K562 (cell line): ENCODE data around the gene DBNDD1. TPM values are rescaled to one million over a fixed set of nuclear protein-coding genes. Genes with fewer than 3 reads are reported as not detected.

ENCODE experiments used
- ASH1L ChIP-seq: fragments of 450-650 bp; IDR thresholded peaks from 2 replicates; pipeline ENCODE4 v1.6.1; 2018; ENCODE audit warnings: borderline replicate concordance, mild to moderate bottlenecking, low read depth; ENCODE audit not compliant: partially characterized antibody
- ATF3 ChIP-seq, 2 experiments: fragments of 450-650 bp in 1 of 2; sonication (generic) in 1 of 2; formaldehyde crosslinking in 1 of 2; IDR thresholded peaks in 1 of 2; conservative IDR thresholded peaks in 1 of 2; 2 replicates each; pipeline versions ENCODE4 v1.6.1 to v1.8.1; 2016 to 2023; ENCODE audit warnings: mild to moderate bottlenecking in 2 of 2, moderate library complexity in 2 of 2, inconsistent platforms in 1 of 2, missing genetic modification reagents in 1 of 2
- ATF6 ChIP-seq: sonication (generic); formaldehyde crosslinking; IDR thresholded peaks from 2 replicates; pipeline ENCODE4 v1.4.0; 2020; ENCODE audit warnings: mild to moderate bottlenecking, missing genetic modification reagents
- CHAMP1 ChIP-seq: fragments of 450-650 bp; IDR thresholded peaks from 2 replicates; pipeline ENCODE4 v1.6.1; 2016; ENCODE audit warnings: mild to moderate bottlenecking
- CREM ChIP-seq: IDR thresholded peaks from 2 replicates; pipeline ENCODE4 v1.6.1; 2014; ENCODE audit warnings: antibody characterized with exemption, low read depth
- ERF ChIP-seq: fragments of 450-650 bp; formaldehyde crosslinking; IDR thresholded peaks from 2 replicates; pipeline ENCODE4 v1.4.0; 2020; ENCODE audit warnings: mild to moderate bottlenecking, mixed read lengths
- IFI16 ChIP-seq: fragments of 250-450 bp; sonication (Bioruptor Pico); IDR thresholded peaks from 2 replicates; pipeline ENCODE4 v2.1.2; 2022; ENCODE audit warnings: mild to moderate bottlenecking, inconsistent platforms
- KDM2B ChIP-seq: fragments of 250-450 bp; sonication (Bioruptor Pico); IDR thresholded peaks from 2 replicates; pipeline ENCODE4 v1.8.0; 2021; ENCODE audit warnings: mild to moderate bottlenecking, moderate library complexity
- PURB ChIP-seq: sonication (generic); formaldehyde crosslinking; IDR thresholded peaks from 2 replicates; pipeline ENCODE4 v1.9.0; 2021; ENCODE audit warnings: low read depth, mild to moderate bottlenecking, missing genetic modification reagents
- RAD51 ChIP-seq: fragments of 450-650 bp; IDR thresholded peaks from 2 replicates; pipeline ENCODE4 v1.7.1; 2016; ENCODE audit warnings: low read depth, mild to moderate bottlenecking, borderline replicate concordance
- RBBP5 ChIP-seq: fragments of 200-600 bp; sonication (generic); IDR thresholded peaks from 2 replicates; pipeline ENCODE4 v1.6.1; 2012; ENCODE audit warnings: borderline replicate concordance, mild to moderate bottlenecking, low read length, control low read depth, inconsistent platforms; ENCODE audit not compliant: insufficient read depth, poor library complexity, severe bottlenecking
- RBFOX2 ChIP-seq: fragments of 200-400 bp; formaldehyde crosslinking; IDR thresholded peaks from 2 replicates; pipeline ENCODE4 v1.6.1; 2017; ENCODE audit warnings: low read depth, mild to moderate bottlenecking, low read length, moderate library complexity
- STAG1 ChIP-seq: sonication (generic); formaldehyde crosslinking; IDR thresholded peaks from 2 replicates; pipeline ENCODE4 v1.5.0; 2020; ENCODE audit warnings: missing genetic modification reagents, borderline replicate concordance
- USF2 ChIP-seq: sonication (generic); formaldehyde crosslinking; IDR thresholded peaks from 2 replicates; pipeline ENCODE4 v1.5.0; 2020; ENCODE audit warnings: missing genetic modification reagents
- WHSC1 ChIP-seq: IDR thresholded peaks from one replicate; pipeline ENCODE4 v1.6.1; 2012; ENCODE audit warnings: low read length, control low read depth, inconsistent platforms
- ZHX1 ChIP-seq: fragments of 150-350 bp; conservative IDR thresholded peaks from 2 replicates; pipeline ENCODE4 v1.6.1; 2014; ENCODE audit warnings: low read length
- ZNF586 ChIP-seq: fragments of 450-650 bp; formaldehyde crosslinking; conservative IDR thresholded peaks from 2 replicates; pipeline ENCODE4 v1.4.0; 2020; ENCODE audit warnings: mild to moderate bottlenecking, moderate library complexity
- ZNF644 ChIP-seq: fragments of 200-800 bp; sonication (Bioruptor generic); IDR thresholded peaks from 2 replicates; pipeline ENCODE4 v1.6.1; 2016; ENCODE audit warnings: low read depth, missing genetic modification characterization, missing compliant biosample characterization
- polyA plus RNA-seq, 8 experiments: library from polyadenylated mRNA; depleted of rRNA in 4 of 8; stranded (reverse) in 5 of 8; unstranded in 3 of 8; fragments of >200 nt; fragmentation: Nextera tagmentation in 2 of 8; fragmentation: Illumina TruSeq in 1 of 8; extraction: Ambion mirVana in 2 of 8; extraction: Trizol in 1 of 8; gene quantifications; 2 replicates each; pipeline versions ENCODE4 v1.2.1 to v1.2.3, GENCODE V29; 2011 to 2014; ENCODE audit warnings: inconsistent platforms in 1 of 8, missing spikeins in 1 of 8
- total RNA-seq, 7 experiments: library from RNA; depleted of rRNA in 6 of 7; stranded (reverse); fragments of >200 nt in 6 of 7; fragmentation: Illumina TruSeq in 2 of 7; extraction: Trizol in 2 of 7; gene quantifications; 2 replicates each; pipeline versions ENCODE4 v1.2.1 to v1.2.3, GENCODE V29; 2011 to 2021; ENCODE audit warnings: low replicate concordance in 1 of 7

Gene DBNDD1
- total and polyA plus RNA-seq, 9 of the 15 experiments (the other 6 are each of a cell fraction or from before 2014, with no cell fraction given), result 0.55 to 13.0 (median 5.8) TPM

- TF ChIP-seq ATF3 (IDR thresholded peaks at IDR 0.05) (no peak), ATF3 (CRISPR knock-in tag; conservative IDR thresholded peaks at IDR 0.05) (no peak), WHSC1 (no peak), ASH1L (no peak), CHAMP1 (no peak), ERF (0 out of 2 replicates have a peak, but pooled peaks have one; percentile 28), RAD51 (no peak), KDM2B (CRISPR knock-in tag) (0 out of 2 replicates have a peak, but pooled peaks have one; percentile 62), ATF6 (no peak), RBBP5 (peak; percentile 4), CREM (no peak), USF2 (peak; percentile 51), ZHX1 (no peak), RBFOX2 (peak; percentile 77), ZNF586 (CRISPR knock-in tag) (no peak), PURB (CRISPR knock-in tag) (no peak), STAG1 (CRISPR knock-in tag) (no peak; the same call in 1 of the 2 replicates), IFI16 (CRISPR knock-in tag) (no peak), ZNF644 (tag) (no peak)
These were observed 27.9 kb upstream of the DBNDD1 start (continued) for GRCh38 chr16:90046971-90047713.
